ENCODE data around the gene DIAPH1. TPM values are rescaled to one million over a fixed set of nuclear protein-coding genes. Genes with fewer than 3 reads are reported as not detected.

Gene DIAPH1
- total RNA-seq, 4 donors from 2014 or later = 35.2 to 62.3 (median 53.4) TPM

- Histone ChIP-seq H3K4me3 (no peak within 1 kb of the TSS), H3K27me3 (no peaks in the 10 kb centered on the region), H3K4me1 (peaks cover 0 to 76% (median 14%) of the 10 kb centered on the region in 3 donors), H3K9me3 (no peaks in the 10 kb centered on the region), H3K36me3 (peaks cover 0 to 48% of the 10 kb centered on the region in 2 donors), H3K27ac (peak within 1 kb of the TSS in 1 of 4 donors; percentile 4)
- TF ChIP-seq EP300 (IDR thresholded peaks at IDR 0.05) = no peak
- no peak for TF ChIP-seq POLR2AphosphoS5 (IDR thresholded peaks at IDR 0.05)
- no peak for TF ChIP-seq POLR2A (IDR thresholded peaks at IDR 0.05)
- no peak for TF ChIP-seq CTCF (IDR thresholded peaks at IDR 0.05)
- ATAC-seq = no peak
- 7 to 56% methylated on average over 5 to 7 of the region's 14 CpGs for WGBS, 2 donors (ENCODE audit: low coverage in 1 of 2)
These were observed 129.9 kb downstream of the DIAPH1 start, which contains the start of gene PCDHGC5 for GRCh38 chr5:141488591-141489561. Gene PCDHGC5 (plus strand): TSS chr5:141489081. CDS start chr5:141489241, 160 bp downstream.

- ATAC-seq = no peak
- Histone ChIP-seq H3K4me3 (no peak overlapping the region), H3K36me3 (peaks cover 0 to 43% of the 10 kb centered on the region in 2 donors), H3K4me1 (peaks cover 0 to 76% (median 5%) of the 10 kb centered on the region in 3 donors), H3K27me3 (no peaks in the 10 kb centered on the region), H3K9me3 (no peaks in the 10 kb centered on the region), H3K27ac (no peak overlapping the region)
- TF ChIP-seq POLR2A (IDR thresholded peaks at IDR 0.05) (no peak), CTCF (IDR thresholded peaks at IDR 0.05) (no peak), EP300 (IDR thresholded peaks at IDR 0.05) (no peak), POLR2AphosphoS5 (IDR thresholded peaks at IDR 0.05) (no peak)
- 90 to 96% methylated on average over 3 of the region's 7 CpGs for WGBS, 2 donors (ENCODE audit: low coverage in 1 of 2)
These were observed 131.7 kb downstream of the DIAPH1 start for GRCh38 chr5:141487131-141487530.

- 70 to 83% methylated on average over 1 to 2 of the region's 9 CpGs for WGBS, 2 donors (ENCODE audit: low coverage in 1 of 2)
- H3K4me1 ChIP-seq = peaks cover 0 to 77% (median 5%) of the 10 kb centered on the region in 3 donors
- ATAC-seq = no peak
- TF ChIP-seq EP300 (IDR thresholded peaks at IDR 0.05) (no peak), POLR2AphosphoS5 (IDR thresholded peaks at IDR 0.05) (no peak), POLR2A (IDR thresholded peaks at IDR 0.05) (no peak), CTCF (IDR thresholded peaks at IDR 0.05) (no peak)
- peaks cover 0 to 32% of the 10 kb centered on the region in 2 donors for H3K36me3 ChIP-seq
- H3K27me3 ChIP-seq = no peaks in the 10 kb centered on the region
- H3K27ac ChIP-seq = no peak overlapping the region
- H3K9me3 ChIP-seq = no peaks in the 10 kb centered on the region
- no peak overlapping the region for H3K4me3 ChIP-seq
These were observed 132.7 kb downstream of the DIAPH1 start for GRCh38 chr5:141486091-141486490.

- Histone ChIP-seq H3K4me3 (peak overlapping the region in 1 of 2 donors; percentile 51), H3K9me3 (no peaks in the 10 kb centered on the region), H3K4me1 (peaks cover 0 to 80% (median 5%) of the 10 kb centered on the region in 3 donors), H3K27me3 (no peaks in the 10 kb centered on the region), H3K27ac (peak overlapping the region in 1 of 4 donors; percentile 14), H3K36me3 (peaks cover 0 to 26% of the 10 kb centered on the region in 2 donors)
- no peak for TF ChIP-seq CTCF (IDR thresholded peaks at IDR 0.05)
- TF ChIP-seq POLR2A (IDR thresholded peaks at IDR 0.05) = no peak
- TF ChIP-seq EP300 (IDR thresholded peaks at IDR 0.05) = no peak
- no peak for TF ChIP-seq POLR2AphosphoS5 (IDR thresholded peaks at IDR 0.05)
- no peak for ATAC-seq
- WGBS, 2 donors (ENCODE audit: low coverage in 1 of 2) = 59 to 98% methylated on average over 8 to 18 of the region's 38 CpGs
These were observed 133.3 kb downstream of the DIAPH1 start for GRCh38 chr5:141485321-141486055.

Measured in gastroesophageal sphincter (tissue), 4 donors.